Adrenal gland (tissue), 5 donors: ENCODE data around the gene FNDC3B.

ENCODE experiments used
- POLR2A ChIP-seq, 2 donors: fragments of 450-650 bp; IDR thresholded peaks; one replicate each; pipeline ENCODE4 v1.6.1; 2017; ENCODE audit warnings: antibody characterized with exemption in 2 of 2, mild to moderate bottlenecking in 2 of 2, moderate library complexity in 1 of 2
- TF ChIP-seq, protein P1 (sequence below), 6 experiments: fragments of 450-650 bp in 4 of 6; fragments of 200-600 bp in 2 of 6; sonication (generic) in 1 of 6; IDR thresholded peaks; 1 replicate in 5 of 6; 2 replicates in 1 of 6; pipeline versions ENCODE4 v1.5.1 to v1.8.0; 2016 to 2021; ENCODE audit warnings: antibody characterized with exemption in 6 of 6, mild to moderate bottlenecking in 2 of 6, moderate library complexity in 1 of 6
- donor health status: DM: no; HTN: no; CAD: no.

DNA sequence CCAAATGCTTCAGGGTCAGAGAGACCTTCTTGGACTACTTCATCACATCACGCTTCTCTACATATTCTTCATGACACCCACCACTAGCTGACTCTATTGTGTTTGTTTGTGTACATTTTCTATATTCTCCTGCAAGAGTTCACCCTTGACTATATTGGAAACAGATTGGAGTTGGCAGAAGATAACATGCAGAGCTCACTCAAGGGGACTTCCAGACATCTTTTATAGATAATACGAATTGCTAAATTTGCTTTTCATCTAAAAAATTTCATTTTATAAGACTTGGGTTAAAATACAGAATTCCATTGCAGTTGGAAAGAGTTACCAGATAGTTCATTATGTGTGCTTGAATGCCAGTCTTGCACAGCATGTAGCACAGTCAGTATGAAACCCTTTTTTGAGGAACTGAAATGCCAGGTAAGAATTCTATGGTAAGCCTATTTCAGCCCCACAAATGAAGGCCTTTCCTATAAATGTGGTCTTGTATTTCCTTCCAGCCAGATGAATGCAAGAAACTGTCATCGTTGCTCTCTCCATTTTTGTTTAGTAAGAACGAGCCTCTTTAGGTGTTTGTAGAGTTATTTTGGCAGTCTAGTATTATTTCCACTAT, 231.3 kb downstream of the FNDC3B start:
- TF ChIP-seq, protein P1, sequence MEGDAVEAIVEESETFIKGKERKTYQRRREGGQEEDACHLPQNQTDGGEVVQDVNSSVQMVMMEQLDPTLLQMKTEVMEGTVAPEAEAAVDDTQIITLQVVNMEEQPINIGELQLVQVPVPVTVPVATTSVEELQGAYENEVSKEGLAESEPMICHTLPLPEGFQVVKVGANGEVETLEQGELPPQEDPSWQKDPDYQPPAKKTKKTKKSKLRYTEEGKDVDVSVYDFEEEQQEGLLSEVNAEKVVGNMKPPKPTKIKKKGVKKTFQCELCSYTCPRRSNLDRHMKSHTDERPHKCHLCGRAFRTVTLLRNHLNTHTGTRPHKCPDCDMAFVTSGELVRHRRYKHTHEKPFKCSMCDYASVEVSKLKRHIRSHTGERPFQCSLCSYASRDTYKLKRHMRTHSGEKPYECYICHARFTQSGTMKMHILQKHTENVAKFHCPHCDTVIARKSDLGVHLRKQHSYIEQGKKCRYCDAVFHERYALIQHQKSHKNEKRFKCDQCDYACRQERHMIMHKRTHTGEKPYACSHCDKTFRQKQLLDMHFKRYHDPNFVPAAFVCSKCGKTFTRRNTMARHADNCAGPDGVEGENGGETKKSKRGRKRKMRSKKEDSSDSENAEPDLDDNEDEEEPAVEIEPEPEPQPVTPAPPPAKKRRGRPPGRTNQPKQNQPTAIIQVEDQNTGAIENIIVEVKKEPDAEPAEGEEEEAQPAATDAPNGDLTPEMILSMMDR (IDR thresholded peaks at IDR 0.05) = no peak
- no peak for TF ChIP-seq POLR2A (IDR thresholded peaks at IDR 0.05)
